ENCODE data around the gene STARD13.

STARD13 gene

DNA sequence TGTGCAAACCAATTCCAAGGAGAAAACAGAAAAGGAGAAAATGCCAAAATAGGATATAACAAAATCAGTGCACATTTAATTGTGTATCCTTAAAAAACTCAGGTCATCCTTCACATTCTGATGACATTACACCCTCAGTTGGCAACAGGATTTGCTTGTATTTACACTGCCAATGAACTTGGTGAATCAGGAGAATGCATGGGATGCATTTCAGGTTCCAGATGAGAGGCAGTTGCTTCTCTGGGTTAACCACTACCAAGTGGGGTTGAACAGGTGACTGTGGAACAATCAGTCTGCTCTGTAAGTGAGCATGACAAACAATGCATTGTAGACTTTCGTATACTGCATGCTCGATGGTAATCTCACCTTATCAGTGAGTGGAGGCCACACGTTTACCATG, 79.1 kb downstream of the STARD13 start:
- H3K27ac ChIP-seq, result peak overlapping the region; percentile 94
- no peak overlapping the region for H3K4me3 ChIP-seq (ENCODE audit: low read depth, low read length)
- no peaks in the 10 kb centered on the region for H3K27me3 ChIP-seq (replicated peaks)
- TF ChIP-seq, protein P1, sequence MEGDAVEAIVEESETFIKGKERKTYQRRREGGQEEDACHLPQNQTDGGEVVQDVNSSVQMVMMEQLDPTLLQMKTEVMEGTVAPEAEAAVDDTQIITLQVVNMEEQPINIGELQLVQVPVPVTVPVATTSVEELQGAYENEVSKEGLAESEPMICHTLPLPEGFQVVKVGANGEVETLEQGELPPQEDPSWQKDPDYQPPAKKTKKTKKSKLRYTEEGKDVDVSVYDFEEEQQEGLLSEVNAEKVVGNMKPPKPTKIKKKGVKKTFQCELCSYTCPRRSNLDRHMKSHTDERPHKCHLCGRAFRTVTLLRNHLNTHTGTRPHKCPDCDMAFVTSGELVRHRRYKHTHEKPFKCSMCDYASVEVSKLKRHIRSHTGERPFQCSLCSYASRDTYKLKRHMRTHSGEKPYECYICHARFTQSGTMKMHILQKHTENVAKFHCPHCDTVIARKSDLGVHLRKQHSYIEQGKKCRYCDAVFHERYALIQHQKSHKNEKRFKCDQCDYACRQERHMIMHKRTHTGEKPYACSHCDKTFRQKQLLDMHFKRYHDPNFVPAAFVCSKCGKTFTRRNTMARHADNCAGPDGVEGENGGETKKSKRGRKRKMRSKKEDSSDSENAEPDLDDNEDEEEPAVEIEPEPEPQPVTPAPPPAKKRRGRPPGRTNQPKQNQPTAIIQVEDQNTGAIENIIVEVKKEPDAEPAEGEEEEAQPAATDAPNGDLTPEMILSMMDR (IDR thresholded peaks at IDR 0.05; ENCODE audit: low read depth, low read length, missing control alignments), result no peak
- in situ Hi-C loops (cut with HindIII; ENCODE audit: low pct_ligation_motif_present, low sequenced_read_pairs), result no loop called here
- H3K36me3 ChIP-seq (replicated peaks), result peaks cover 5% of the 10 kb centered on the region
- DNase-seq, result no peak

DNA sequence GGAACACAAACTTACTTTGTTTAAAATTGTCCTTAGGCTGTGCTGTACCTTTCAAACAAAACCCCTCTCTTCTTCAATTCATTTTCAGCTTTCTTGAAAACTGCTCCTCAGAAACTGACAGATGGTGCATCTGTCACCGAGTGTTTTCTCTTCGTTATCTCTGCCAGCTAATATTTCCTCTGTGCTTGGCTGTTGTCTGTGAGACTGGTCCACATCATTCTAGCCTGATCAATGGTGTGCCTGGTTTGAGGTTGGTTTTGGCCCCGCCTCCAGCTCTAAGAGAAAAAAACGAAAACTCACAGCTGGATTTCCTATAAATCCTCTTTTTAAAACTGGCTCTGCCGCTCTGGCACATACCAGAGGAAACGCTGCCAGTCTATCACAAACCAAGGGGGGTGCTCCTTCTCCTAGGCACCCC, 79.7 kb downstream of the STARD13 start:
- TF ChIP-seq, protein P1 (IDR thresholded peaks at IDR 0.05; ENCODE audit: low read depth, low read length, missing control alignments), result no peak
- Histone ChIP-seq H3K36me3 (replicated peaks) (peaks cover 5% of the 10 kb centered on the region), H3K27ac (peak overlapping the region; percentile 94), H3K27me3 (replicated peaks) (no peaks in the 10 kb centered on the region), H3K4me3 (ENCODE audit: low read depth, low read length) (peak overlapping the region; percentile 42)
- DNase-seq, result peak; percentile 83
- in situ Hi-C loops (cut with HindIII; ENCODE audit: low pct_ligation_motif_present, low sequenced_read_pairs), result no loop called here

DNA sequence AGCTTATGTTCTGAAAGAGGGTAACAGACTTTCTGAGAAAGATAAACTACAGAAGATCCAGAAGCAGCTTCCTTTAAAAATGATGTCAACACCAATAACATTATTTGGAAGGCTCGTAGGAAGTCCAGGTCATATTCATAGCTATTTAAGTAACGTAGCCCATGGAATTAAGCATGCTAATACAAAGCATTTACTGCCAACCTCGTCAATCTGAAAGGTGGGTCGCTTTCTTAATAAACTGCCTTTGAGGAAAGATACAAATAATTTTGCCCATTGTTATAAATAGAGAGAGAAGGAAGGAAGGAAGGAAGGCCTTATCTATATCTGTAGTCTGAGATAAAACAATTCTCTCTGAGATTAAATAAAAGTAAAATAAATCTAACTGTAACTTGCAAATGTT, 80.3 kb downstream of the STARD13 start:
- TF ChIP-seq, protein P1 (IDR thresholded peaks at IDR 0.05; ENCODE audit: low read depth, low read length, missing control alignments), result no peak
- no peak for DNase-seq
- Histone ChIP-seq H3K4me3 (ENCODE audit: low read depth, low read length) (peak overlapping the region; percentile 42), H3K36me3 (replicated peaks) (peaks cover 9% of the 10 kb centered on the region), H3K27ac (peak overlapping the region; percentile 94), H3K27me3 (replicated peaks) (no peaks in the 10 kb centered on the region)
- in situ Hi-C loops (cut with HindIII; ENCODE audit: low pct_ligation_motif_present, low sequenced_read_pairs), result no loop called here

DNA sequence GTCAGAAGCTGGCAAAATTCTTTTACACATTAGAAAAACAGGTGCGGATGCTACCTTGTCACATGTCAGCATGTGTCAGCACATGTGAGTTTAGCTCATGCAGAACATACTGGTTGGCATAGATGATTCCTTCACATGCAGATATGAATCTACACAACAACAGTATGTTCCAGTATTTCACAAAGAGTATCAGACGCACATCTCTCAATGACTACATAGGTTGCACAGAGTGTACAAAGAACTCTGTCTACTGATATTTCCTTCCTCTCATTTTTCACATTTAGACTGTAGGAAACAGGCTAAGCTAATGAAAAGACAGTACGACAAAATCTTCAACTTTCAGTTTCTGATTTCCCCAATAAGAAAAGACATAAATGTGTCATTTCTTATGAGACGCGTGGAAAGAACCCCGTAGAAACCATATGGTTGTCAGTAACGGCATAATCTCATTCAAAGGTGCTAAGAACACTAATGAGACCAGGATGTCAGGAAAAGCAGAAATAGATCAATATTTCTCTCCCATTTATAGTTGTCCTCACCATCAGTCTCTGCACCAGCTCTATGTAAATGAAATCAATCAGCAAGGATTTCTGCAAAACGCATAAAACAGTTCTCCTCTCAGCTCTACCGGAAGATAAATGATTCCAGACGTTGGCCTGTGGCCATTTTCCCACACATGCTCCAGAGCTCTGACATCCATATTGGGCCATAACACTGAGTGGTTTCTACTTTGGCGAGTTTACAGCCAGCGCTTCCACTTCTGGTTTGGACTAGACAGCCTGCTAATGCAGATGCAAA, 81.2 kb downstream of the STARD13 start:
- Histone ChIP-seq H3K27ac (peak overlapping the region; percentile 94), H3K36me3 (replicated peaks) (peaks cover 11% of the 10 kb centered on the region), H3K4me3 (ENCODE audit: low read depth, low read length) (peak overlapping the region; percentile 42), H3K27me3 (replicated peaks) (no peaks in the 10 kb centered on the region)
- in situ Hi-C loops (cut with HindIII; ENCODE audit: low pct_ligation_motif_present, low sequenced_read_pairs), result no loop called here
- TF ChIP-seq, protein P1 (IDR thresholded peaks at IDR 0.05; ENCODE audit: low read depth, low read length, missing control alignments), result no peak
- DNase-seq, result peak; percentile 83

DNA sequence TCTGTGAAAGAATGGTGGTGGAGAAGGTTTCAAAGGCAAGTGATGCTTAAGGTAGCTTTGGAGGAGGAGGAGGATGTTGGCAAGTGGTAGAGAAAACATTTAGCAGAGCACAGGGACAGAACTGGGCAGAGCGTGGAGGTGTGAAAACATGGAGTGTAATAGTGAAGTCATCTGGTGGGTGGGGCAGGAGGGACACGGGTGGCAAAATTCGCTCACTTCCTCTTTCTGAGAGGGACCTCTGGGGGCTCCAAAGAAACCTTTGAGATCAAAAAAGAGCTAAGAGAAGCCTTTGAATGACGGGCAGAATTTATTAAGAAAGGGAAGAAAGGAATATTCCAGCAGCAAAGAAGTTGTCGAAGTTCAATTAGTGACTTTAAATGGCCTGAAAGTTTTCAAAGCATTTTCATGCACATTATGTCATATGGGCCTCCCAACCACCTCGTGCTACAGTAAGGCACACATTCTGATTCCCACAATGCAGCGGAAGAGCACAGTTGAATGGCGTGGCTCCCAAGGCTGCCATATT, 82.8 kb downstream of the STARD13 start:
- Histone ChIP-seq H3K36me3 (replicated peaks) (peaks cover 11% of the 10 kb centered on the region), H3K4me3 (ENCODE audit: low read depth, low read length) (no peak overlapping the region), H3K27me3 (replicated peaks) (no peaks in the 10 kb centered on the region), H3K27ac (peak overlapping the region; percentile 5)
- DNase-seq, result no peak
- TF ChIP-seq, protein P1 (IDR thresholded peaks at IDR 0.05; ENCODE audit: low read depth, low read length, missing control alignments), result no peak
- in situ Hi-C loops (cut with HindIII; ENCODE audit: low pct_ligation_motif_present, low sequenced_read_pairs), result no loop called here
